Progenitor cell of endocrine pancreas (in vitro differentiated cells): ENCODE results near the gene WDFY1. TPM values are rescaled to one million over a fixed set of nuclear protein-coding genes. Genes with fewer than 3 reads are reported as not detected.

Experiments used
- DNase-seq: peaks from one replicate; pipeline ENCODE4 v3.0.0; 2021; ENCODE audit warnings: low spot score; ENCODE audit not compliant: unreplicated experiment
- H3K27ac Mint-ChIP-seq: 2 replicates; pipeline ENCODE4 v1.8.0; 2021; ENCODE audit warnings: mild to moderate bottlenecking, moderate library complexity, mixed read lengths
- H3K27me3 Mint-ChIP-seq: 2 replicates; pipeline ENCODE4 v1.8.0; 2021; ENCODE audit warnings: mixed read lengths
- H3K36me3 Mint-ChIP-seq: 2 replicates; pipeline ENCODE4 v1.8.0; 2022; ENCODE audit warnings: mixed read lengths; ENCODE audit not compliant: insufficient read depth
- H3K4me1 Mint-ChIP-seq: 2 replicates; pipeline ENCODE4 v1.8.0; 2021; ENCODE audit warnings: low read depth, mixed read lengths
- H3K4me3 Mint-ChIP-seq: 2 replicates; pipeline ENCODE4 v1.8.0; 2021; ENCODE audit warnings: low read depth, mild to moderate bottlenecking, moderate library complexity, mixed read lengths
- H3K9me3 Mint-ChIP-seq: 2 replicates; pipeline ENCODE4 v1.8.0; 2021; ENCODE audit warnings: low read depth, mixed read lengths
- CTCF ChIP-seq: fragments of 200-600 bp; sonication (generic); IDR thresholded peaks from one replicate; pipeline ENCODE4 v1.5.0; 2021; ENCODE audit warnings: antibody characterized with exemption, mild to moderate bottlenecking; ENCODE audit not compliant: unreplicated experiment
- total RNA-seq: library from RNA; stranded (reverse); gene quantifications from 2 replicates; pipeline ENCODE4 v1.2.1, GENCODE V29; 2021

The WDFY1 gene
- total RNA-seq, 1 donor from 2014 or later, result 52.3 TPM

DNA sequence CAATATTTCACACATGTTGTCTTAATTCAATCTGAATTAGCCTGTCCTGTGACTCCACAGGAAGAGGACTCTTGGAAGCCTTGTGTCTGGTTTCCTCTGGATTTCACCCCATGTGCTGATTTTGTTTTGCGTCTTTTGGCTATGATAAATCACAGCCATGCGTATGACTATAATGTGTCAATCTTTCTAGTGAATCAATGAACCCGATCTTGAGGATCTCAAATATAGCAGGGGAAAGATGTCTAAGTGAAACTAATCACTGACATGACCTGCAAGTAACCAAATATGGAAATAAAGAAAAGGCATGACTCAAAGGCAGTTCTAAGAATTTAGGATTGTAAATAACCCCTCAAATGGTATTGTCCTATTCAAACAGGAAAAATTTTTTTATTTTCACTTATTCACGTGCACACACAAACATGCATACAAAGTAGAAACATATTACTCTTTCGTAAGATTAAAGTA is 8.2 kb downstream of the WDFY1 start:
- H3K27ac Mint-ChIP-seq, result no peak overlapping the region
- no peaks in the 10 kb centered on the region for H3K27me3 Mint-ChIP-seq
- no peak overlapping the region for H3K4me3 Mint-ChIP-seq
- H3K36me3 Mint-ChIP-seq, result peaks cover 7% of the 10 kb centered on the region
- peaks cover 38% of the 10 kb centered on the region for H3K4me1 Mint-ChIP-seq
- peaks cover 3% of the 10 kb centered on the region for H3K9me3 Mint-ChIP-seq
- TF ChIP-seq CTCF, result no peak
- DNase-seq, result no peak

DNA sequence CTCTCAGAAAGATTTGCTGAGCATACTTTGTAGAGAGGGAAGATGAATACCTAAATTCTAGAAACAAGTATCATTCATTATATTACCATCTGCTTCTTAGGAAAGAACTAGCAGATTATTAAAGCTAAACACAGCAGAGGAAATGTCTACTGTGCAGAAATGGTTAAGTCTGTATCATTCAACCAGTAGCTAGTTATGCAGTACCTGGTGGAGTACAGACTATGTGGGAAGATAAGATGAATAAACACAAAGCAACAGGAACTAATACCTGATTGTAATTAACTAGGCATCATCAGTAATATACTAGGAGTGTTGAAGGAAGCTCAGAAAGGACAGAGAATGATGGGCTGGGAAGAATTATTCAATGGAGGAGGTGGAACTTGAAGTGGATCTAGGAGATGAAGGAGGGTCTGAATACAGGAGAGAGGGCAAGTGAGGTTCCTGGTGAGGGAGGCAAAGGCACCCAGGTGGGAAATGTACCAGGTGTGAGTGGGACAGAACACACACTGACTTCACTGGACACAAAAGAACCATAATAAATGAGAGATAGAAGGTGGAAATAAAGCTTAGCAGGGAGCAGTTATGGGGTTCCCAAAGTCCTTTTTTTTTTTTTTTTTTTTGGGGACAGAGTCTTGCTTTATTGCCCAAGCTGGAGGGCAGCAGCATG is 9.5 kb downstream of the WDFY1 start:
- no peak for DNase-seq
- H3K9me3 Mint-ChIP-seq, result no peaks in the 10 kb centered on the region
- peaks cover 3% of the 10 kb centered on the region for H3K36me3 Mint-ChIP-seq
- peaks cover 33% of the 10 kb centered on the region for H3K4me1 Mint-ChIP-seq
- no peak for TF ChIP-seq CTCF
- H3K27me3 Mint-ChIP-seq, result no peaks in the 10 kb centered on the region
- peak overlapping the region; percentile 42 for H3K27ac Mint-ChIP-seq
- H3K4me3 Mint-ChIP-seq, result peak overlapping the region; percentile 1

- H3K27ac Mint-ChIP-seq, result peak overlapping the region; percentile 1
- H3K9me3 Mint-ChIP-seq, result no peaks in the 10 kb centered on the region
- DNase-seq, result no peak
- H3K36me3 Mint-ChIP-seq, result peaks cover 3% of the 10 kb centered on the region
- no peaks in the 10 kb centered on the region for H3K27me3 Mint-ChIP-seq
- no peak overlapping the region for H3K4me3 Mint-ChIP-seq
- peaks cover 40% of the 10 kb centered on the region for H3K4me1 Mint-ChIP-seq
- no peak for TF ChIP-seq CTCF
Measured at GRCh38 chr2:223934870-223935269, 10.3 kb downstream of the WDFY1 start.

GRCh38 chr2:223932816-223933800 is 12.0 kb downstream of the WDFY1 start:
- H3K9me3 Mint-ChIP-seq, result no peaks in the 10 kb centered on the region
- H3K4me1 Mint-ChIP-seq, result peaks cover 47% of the 10 kb centered on the region
- no peaks in the 10 kb centered on the region for H3K27me3 Mint-ChIP-seq
- H3K36me3 Mint-ChIP-seq, result no peaks in the 10 kb centered on the region
- H3K4me3 Mint-ChIP-seq, result no peak overlapping the region
- no peak for TF ChIP-seq CTCF
- H3K27ac Mint-ChIP-seq, result no peak overlapping the region
- no peak for DNase-seq
